ENCODE data around the gene SLC19A2.
A peak's percentile ranks its signal among the peaks of the same experiment; 100 is the strongest.
"Not testable (repeated sequence)": the region's sequence is repeated elsewhere in the genome, so short reads cannot be mapped to it uniquely, and the experiment has no call there.

SLC19A2 gene
- 8.6 to 13.1 reads per million in 2 donors for total RNA-seq

- DNase-seq: peak; percentile 81 to 98 (median 90)
Measured at GRCh38 chr1:169485431-169486280, at the start of gene SLC19A2. Gene SLC19A2 (minus strand): TSS chr1:169485944. CDS start chr1:169485766, 178 bp downstream.

DNA sequence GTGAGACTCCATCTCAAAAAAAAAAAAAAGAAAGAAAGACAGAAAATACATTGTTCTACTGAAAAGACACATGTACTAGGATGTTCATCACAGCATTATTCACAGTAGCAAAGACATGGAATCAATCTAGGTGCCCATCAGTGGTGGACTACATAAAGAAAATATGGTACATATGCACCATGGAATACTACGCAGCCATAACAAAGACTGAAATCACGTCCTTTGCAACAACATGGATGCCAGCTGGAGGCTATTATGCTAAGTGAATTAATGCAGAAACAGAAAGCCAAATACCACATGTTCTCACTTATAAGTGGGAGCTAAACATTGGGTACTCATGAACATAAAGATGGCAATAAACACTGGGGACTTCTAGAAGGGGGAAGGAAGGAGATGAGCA lies 48.9 kb upstream of the SLC19A2 start:
- no peak for DNase-seq

DNA sequence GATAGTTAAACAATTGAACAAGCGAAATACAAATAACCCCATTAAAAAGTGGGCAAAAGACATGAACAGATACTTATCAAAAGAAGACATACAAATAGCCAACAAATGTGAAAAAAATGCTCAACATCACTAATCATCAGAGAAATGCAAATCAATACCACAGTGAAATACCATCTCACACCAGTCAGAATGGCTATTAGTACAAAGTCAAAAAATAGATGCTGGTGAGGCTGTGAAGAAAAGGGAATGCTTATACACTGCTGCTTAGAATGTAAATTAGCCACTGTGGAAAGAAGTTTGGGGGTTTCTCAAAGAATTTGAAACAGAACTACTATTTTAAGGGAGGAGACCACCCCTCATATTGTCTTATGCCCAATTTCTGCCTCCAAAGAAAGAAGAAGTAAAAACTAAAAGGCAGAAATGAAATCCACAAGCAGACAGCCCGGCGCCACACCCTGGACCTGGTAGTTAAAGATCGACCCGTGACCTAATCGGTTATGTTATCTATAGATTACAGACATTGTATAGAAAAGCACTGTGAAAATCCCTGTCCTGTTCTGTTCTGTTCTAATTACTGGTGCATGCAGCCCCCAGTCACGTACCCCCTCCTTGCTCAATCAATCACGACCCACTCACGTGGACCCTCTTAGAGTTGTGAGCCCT lies 47.9 kb upstream of the SLC19A2 start:
- not testable (repeated sequence) for DNase-seq

- DNase-seq: no peak
Measured at GRCh38 chr1:169530448-169530847, 44.7 kb upstream of the SLC19A2 start.

DNA sequence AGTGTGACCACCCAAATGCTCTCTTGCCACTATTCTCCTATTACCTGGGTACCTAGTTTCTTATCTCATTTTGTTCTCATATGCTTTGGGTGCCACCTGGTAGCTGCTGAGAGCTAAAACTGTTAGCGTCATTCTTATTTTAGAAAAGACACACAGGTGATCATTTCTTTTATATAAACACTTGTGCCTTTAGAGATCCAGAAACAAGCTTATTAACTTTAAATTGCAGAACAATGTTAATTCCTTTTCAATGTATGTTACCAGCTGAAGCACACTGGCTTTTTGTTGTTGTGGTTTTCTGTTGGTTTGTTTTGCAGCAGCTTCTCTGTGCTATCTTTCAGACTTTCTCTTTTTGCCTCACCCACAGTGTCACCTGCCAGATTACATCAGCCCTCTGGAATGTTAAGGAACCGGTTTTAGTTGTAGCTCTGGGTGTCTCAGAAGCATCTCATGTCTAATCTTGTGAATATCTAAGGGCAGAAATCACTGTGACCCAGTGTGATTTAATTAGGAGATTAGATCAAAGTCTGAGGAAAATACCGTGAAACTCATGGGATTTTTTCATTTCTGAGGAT lies 43.4 kb upstream of the SLC19A2 start:
- DNase-seq: peak in 1 of 5 experiments; percentile 54

- no peak for DNase-seq
Measured at GRCh38 chr1:169528215-169529067, 42.7 kb upstream of the SLC19A2 start.

GRCh38 chr1:169527451-169528214 lies 41.9 kb upstream of the SLC19A2 start:
- no peak for DNase-seq

GRCh38 chr1:169527001-169527400 lies 41.3 kb upstream of the SLC19A2 start:
- DNase-seq: no peak

DNA sequence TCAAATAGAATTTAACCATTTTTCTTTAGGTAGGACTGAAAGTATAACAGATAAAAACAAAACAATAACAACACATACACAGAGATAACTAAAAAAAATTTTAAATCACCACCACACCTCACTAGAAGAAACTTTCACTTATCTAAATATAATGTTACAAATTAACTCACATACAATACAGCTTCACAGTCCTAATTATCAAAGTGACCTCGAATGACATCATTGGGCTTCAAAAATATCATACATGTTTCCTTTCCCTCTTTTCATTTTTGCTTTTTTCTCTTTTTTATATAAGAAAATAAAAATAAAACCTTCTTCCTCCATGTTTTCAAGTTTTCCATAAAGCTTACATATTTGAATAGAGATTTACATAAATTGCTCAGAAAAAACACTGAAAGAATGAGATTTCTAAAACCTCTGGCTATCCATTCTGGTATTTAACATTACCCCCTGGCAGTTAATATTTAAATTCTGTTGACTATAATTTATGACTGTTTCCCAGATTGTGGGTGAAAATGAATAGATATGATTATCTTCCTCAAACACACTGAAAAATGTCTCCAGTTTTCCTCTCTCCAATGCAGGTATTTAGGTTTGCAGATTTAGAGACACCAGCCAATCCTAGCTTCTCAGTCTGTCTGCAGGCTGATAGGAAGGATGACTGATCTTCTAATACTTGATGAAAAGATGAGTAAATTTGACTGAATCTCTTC lies 40.5 kb upstream of the SLC19A2 start:
- DNase-seq: no peak

DNA sequence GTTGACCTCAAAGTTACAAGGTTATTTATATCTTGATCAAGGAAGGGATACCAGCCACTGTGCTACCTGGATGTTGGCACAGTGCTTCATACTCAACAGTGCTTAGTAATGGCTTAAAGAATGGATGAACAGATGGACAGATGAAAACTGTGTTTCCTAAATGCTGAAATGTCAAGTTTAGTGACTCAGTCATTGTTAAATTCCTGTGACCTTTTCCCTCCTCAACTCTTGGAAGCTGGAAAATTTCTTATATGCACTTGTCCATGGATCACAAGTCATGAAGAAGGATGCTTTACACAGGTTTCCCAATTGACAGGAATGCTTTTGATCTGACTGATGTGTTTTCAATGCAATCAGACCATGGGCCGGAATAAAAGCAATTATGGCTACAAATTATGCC lies 39.6 kb upstream of the SLC19A2 start:
- no peak for DNase-seq

DNA sequence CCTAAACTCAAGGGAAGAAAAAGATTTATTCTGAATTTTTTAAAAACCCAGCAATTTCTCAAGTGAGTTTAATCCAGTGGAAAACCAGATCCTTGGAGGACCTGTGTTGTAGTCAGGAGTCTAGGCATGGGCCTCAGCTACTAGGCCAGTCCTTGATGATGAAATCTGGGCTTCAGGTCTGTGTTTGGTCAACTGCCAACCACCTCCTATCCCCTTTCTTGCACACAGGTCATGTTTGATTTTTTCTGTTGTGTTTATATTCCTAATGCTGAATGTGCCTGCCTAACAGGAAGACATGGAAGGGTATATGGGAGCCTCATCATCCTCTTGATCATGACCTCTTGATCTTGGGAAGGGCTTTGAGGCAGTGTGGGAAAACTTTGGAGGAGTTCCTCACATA lies 38.2 kb upstream of the SLC19A2 start:
- no peak for DNase-seq

DNA sequence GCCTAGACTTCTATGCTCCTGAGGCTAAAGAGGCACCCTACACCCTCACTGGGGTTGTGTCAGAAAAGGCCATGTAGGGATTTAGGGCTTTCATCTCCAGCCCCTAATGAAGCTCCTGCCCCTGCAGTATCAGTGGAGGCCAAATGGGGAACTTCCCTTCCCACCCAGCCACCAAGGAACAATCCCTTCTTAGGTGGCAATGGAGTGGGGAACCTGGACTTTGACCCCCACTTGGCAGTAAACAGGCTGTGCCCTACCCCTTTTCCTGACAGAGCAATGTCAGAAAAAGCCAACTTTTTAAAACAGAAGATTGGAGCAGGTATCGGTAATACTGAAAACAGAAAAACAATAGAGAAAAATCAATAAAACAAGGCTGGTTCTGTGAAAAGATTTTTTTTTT lies 35.5 kb upstream of the SLC19A2 start:
- DNase-seq: no peak

- DNase-seq: no peak
Measured at GRCh38 chr1:169517558-169518186, 31.9 kb upstream of the SLC19A2 start.

GRCh38 chr1:169515641-169516040 lies 29.9 kb upstream of the SLC19A2 start:
- DNase-seq: no peak

DNA sequence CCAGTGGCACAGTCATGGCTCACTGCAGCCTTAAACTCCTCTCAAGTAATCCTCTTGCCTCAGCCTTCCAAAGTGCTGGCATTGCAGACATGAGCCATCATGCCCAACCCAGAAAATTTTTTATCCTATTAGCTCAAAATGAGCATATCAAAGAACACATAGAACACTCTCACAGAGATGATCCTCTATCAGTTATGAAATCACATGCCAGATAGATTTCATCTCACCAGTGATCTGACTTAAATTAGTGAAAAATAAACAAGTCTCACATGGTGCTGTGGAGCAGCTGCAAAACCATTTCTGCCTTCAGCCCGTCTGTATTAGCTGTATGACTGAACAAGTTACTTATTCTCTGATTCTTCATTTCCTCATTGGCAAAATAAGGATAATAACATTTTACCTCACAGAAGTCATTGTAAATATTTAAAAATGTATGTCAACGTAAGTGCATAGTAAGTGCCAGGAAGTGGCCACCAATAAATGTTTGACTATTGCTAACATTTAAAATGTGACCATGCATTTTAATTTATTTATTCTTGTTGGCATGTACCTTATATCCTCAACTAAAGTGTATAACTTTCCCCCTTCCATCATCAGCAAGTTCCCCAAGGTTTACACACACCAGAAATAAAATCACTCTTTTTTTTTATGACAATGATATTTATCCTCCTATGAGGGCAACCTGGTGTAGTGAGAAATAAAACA lies 29.0 kb upstream of the SLC19A2 start:
- no peak for DNase-seq

DNA sequence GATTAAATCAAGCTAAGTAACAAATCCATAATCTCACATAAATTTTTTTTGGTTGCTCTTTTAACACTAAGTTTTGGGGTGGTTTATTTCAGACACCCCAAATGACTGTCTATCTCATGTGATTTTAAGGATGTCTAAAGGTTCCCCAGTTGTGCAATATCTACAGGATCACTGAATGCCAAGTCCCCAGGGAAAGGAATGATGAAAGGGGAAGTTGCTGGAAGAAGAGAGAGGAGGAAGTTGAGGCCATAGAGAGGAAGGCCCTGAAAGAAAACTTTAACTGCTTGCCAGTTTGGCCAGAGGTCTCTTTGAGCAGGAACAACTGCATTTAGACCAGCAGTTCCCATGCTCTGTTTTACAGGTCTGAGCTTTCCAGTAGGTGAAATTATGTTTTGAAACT lies 27.5 kb upstream of the SLC19A2 start:
- DNase-seq: no peak

GRCh38 chr1:169511316-169512005 lies 25.7 kb upstream of the SLC19A2 start:
- peak in 1 of 5 experiments; percentile 30 for DNase-seq

GRCh38 chr1:169510060-169510459 lies 24.3 kb upstream of the SLC19A2 start:
- no peak for DNase-seq

DNA sequence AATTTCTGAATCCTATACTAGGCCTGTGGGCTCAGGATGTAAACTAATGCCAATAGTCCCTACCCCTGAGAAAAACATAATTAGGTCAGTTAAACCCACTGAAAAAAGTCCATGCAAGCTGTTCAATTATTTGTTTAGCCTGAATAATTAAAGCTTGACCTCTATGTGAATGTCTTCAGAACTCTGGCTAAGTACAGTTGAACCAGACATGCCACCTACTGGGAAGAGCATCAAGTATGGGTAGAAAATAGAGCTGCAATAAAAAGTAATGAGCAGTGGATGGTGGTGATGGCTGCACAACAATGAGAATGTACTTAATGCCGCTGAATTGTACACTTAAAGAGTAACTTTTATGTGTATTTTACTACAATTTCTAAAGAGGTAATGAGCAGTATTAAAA lies 23.6 kb upstream of the SLC19A2 start:
- DNase-seq: no peak
